Measurements from ENCODE around the gene TUT4.
"Not testable (repeated sequence)": the region's sequence is repeated elsewhere in the genome, so short reads cannot be mapped to it uniquely, and the experiment has no call there.

The TUT4 gene

DNA sequence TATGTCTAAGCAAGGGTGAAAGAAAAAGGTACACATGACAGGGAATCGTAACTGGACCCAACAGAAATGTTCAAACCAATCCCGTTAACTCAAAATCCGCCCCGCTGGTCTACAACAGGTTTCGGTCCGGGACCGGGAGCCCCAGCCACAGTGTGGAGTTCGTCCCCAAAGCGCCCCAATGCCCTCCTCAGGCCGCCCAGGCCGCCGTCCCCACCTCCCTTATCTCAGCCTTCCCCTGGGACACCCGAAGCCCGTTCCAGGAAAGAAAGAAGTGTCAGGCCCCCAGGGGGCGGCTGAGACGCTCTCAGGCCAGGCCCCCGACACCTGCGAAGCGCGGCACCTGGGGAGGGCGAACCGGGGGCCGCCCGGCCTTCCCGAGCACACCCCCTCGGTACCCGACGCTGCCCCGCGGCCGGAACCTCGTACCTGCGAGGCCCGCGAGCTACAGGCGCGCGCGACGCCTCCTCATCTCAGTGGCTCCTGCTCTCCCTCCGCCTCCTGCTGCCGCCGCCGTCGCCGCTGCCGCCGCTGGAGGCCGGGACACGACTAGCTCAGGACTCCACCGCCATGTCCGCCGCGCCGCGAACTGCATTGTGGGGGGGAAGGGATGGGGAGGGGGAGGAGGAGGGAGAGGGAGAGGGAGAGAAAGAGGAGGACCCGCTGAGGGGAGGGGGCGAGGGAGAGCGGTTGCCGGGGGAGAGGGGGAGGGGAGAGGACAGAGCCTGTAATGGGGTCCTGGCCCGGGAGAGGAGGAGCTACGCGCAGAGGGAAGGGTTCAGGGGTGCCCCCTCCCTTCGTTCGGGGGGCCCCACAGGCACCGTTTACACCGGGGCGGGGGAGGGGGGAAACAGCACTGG is at the start of gene TUT4:
TSS of gene TUT4 (minus strand) at position 588 of the 857 bp plus-strand sequence. CDS start 26,812 bp downstream, outside the sequence.
- peak; percentile 56 for DNase-seq (ENCODE audit: low read depth)

GRCh38 chr1:52601991-52602855 is 49.3 kb upstream of the TUT4 start, which contains the start of gene GPX7:
GPX7 (plus strand) TSS chr1:52602371; CDS start chr1:52602410, 39 bp downstream.
- DNase-seq (ENCODE audit: low read depth) = peak; percentile 38

GRCh38 chr1:52601519-52601918 is 48.6 kb upstream of the TUT4 start:
- DNase-seq (ENCODE audit: low read depth) = no peak

DNA sequence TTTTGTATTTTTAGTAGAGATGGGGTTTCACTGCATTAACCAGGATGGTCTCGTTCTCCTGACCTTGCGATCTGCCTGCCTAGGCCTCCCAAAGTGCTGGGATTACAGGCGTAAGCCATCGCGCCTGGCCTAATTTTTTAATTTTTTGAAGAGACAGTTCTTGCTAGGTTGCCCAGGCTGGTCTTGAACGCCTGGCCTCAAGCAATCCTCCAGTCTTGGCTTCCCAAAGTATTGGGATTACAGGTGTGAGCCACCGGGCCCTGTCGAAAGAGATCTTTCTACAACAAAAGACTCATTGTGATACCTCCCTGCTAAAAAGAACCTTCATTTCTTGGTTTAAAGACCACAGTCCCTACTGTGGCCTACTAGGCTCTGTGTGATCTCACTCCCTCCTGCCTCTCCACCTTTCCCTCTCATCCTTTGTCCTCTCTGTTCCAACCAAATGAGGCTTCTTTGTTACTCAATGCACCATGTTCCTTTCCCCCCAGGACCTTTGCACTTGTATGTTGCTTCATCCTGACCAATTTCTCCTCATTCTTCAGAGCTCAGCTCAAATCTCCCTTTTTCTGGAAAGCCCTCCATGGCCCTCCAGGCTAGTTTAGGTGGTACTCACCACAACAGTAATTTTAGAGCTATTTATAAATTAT is 47.8 kb upstream of the TUT4 start:
- DNase-seq (ENCODE audit: low read depth) = no peak

DNA sequence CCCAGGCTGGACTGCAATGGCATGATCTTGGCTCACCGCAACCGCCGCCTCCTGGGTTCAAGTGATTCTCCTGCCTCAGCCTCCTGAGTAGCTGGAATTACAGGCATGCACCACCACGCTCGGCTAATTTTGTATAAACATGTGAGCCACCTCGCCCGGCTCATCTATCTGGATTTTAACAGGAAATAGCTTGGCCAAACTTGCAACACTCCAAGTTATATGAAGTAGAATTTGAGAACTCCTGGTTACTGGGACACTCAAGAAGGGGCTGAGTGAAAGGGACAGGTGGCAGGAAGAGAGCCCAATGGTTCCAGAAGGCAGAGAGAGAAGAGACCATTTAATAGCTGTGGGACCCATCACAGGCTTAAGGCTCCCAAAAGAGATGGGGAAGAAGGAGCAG is 46.3 kb upstream of the TUT4 start:
- no peak for DNase-seq (ENCODE audit: low read depth)

- no peak for DNase-seq (ENCODE audit: low read depth)
Measured at GRCh38 chr1:52598729-52599128, 45.8 kb upstream of the TUT4 start.

DNA sequence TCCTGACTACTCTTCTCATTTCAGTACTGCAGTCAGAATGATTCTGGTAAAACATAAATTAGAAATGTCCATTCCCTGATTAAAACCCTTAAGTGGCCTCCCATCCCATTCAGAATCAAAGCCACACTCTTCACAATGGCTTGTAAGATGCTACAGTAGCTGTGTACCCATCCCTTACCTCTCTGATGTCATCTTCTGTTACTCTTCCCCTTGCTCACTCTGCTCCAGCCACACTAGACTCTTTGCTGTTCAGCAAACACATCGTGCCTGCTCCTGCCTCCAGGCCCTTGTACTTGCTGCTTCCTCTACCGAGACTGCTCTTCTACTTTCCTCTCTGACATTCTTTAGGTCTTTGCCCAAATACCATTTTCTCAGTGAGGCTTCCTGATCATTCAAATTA is 45.0 kb upstream of the TUT4 start:
- DNase-seq (ENCODE audit: low read depth) = no peak

GRCh38 chr1:52595061-52595460 is 42.2 kb upstream of the TUT4 start:
- no peak for DNase-seq (ENCODE audit: low read depth)

DNA sequence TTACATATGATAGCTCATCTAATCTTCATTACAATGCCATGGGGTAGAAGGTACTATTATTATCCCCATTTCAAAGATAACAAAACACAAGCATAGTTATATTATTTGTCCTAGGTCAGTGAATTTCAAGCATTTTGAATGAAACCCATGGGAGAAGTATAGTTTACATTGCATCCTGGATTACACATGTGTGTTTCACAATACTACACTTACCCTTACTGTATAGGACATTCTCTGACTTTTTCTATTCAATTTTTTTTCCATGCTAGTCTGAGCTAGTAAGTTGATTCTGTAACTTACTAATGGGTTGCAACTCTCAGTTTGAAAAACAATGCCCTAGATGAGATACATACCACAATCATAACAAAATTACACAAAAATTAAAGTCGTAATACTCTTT is 40.6 kb upstream of the TUT4 start:
- no peak for DNase-seq (ENCODE audit: low read depth)

DNA sequence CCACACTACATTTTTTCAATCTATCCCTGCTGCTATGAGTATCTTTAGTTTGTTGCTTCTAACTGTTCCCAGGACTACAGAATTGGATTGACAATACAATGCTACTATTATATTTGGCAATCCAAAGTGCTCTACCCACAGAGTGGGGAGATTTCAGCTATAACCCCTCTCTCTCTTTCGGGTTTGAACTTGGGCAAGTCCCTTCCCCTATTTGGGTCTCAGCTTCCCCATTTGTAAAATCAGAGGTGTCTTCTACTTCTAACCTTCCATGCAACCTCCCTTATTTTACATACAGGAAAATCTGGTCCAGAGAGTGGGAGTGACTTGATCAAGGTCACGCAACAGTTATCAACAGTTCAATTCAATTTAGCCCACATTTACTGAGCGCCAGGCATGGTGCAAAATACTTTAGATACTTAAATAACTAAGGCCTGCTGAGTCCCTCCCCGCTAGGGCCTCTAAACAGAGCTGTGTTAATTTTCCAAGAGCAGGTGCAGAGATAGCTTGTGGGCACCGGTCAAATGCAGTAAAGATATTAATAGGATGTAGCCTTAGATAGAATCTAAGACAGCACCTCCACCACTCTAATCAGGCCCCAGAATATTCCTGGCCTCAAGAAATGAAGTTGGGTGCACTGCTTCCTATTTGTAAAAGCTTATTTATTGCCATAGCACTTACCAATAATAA is 39.9 kb upstream of the TUT4 start:
- DNase-seq (ENCODE audit: low read depth) = no peak

- no peak for DNase-seq (ENCODE audit: low read depth)
Measured at GRCh38 chr1:52590266-52590665, 37.4 kb upstream of the TUT4 start.

DNA sequence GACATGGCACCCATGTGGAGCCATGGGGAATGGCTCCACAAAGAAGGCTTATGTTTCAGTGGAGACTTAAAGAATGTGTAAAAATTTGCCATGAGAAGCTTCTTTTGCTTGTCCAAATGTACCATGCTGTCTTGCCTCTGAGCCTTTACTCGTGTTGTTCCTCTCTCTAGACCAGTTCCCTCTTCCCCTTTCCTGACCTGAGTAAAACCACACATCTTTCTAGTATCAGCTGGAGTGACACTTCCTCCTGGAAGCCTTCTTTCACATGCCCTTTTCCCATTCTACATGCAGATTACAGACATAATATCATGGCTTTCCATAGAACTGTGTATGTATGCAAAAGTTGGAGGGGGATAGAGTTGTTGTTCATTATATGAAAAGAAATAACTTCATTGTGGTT is 35.6 kb upstream of the TUT4 start:
- DNase-seq (ENCODE audit: low read depth) = no peak

DNA sequence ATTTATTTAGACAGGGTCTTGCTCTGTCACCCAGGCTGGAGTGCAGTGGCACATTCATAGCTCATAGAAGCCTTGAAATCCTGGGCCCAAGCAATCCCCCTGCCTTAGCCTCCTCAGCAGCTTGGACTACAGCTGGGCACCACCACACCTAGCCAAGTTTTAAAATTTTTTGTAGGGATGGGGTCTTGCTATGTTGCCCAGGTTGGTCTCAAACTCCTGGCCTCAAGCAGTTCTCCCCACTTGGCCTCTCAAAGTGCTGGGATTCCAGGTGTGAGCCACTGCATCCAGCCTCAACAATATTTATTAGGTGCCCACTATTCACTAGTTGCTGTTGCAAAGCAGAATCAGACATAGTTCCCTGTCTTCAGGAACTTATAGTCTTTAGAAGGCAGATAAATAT is 35.1 kb upstream of the TUT4 start:
- DNase-seq (ENCODE audit: low read depth) = no peak

- no peak for DNase-seq (ENCODE audit: low read depth)
Measured at GRCh38 chr1:52585474-52585873, 32.6 kb upstream of the TUT4 start.

- no peak for DNase-seq (ENCODE audit: low read depth)
Measured at GRCh38 chr1:52582116-52582696, 29.3 kb upstream of the TUT4 start.

GRCh38 chr1:52580283-52580682 is 27.4 kb upstream of the TUT4 start:
- no peak for DNase-seq (ENCODE audit: low read depth)

- no peak for DNase-seq (ENCODE audit: low read depth)
Measured at GRCh38 chr1:52579415-52579814, 26.5 kb upstream of the TUT4 start.

DNA sequence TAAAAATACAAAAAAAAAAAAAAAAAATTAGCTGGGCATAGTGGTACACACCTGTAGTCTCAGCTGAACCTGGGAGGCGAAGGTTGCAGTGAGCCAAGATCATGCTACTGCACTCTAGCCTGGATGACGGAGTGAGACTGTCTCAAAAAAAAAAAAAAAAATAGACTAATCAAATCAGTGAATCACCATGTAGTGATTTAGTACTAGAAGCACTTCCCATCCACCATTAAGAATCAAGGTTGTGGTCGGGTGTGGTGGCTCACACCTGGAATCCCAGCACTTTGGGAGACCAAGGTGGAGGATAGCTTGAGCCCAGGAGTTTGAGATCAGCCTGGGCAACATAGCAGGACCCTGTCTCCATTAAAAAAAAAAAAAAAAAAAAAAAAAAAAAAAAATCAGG is 25.2 kb upstream of the TUT4 start:
- not testable (repeated sequence) for DNase-seq (ENCODE audit: low read depth)

DNA sequence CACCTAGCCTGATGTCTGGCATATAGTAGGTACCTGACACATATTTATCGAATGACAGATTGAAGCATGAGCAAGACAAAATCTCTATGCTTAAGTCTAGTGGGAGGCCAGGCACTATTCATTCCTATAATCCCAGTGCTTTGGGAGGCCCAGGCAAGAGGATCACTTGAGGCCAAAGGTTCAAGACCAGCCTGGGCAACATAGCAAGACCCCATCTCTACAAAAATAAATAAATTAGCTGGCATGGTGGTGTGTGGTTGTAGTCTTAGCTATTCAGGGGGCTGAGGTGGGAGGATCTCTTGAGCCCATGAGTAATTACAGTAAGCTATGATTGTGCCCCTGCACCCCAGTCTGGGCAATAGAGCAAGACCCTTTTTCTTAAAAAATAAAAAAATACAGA is 23.2 kb upstream of the TUT4 start:
- DNase-seq (ENCODE audit: low read depth) = no peak

DNA sequence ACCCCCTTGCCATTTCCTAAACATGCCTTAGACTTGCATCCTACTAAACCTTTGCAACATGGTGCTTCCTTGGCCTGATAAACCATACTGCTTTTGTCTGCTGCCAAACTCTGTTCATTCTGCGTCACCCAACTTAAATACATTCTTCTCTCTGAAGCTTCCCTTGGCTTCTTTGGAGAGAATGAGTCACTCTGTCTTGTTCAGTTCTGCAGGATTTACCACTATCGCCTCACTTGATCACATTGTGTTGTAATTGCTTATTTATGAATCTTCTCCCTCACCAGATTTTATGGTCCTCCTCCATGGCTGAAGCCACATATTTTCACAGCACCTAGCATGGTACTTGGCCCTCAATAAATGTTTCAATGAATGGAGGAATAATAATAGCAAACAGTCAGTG is 21.7 kb upstream of the TUT4 start:
- DNase-seq (ENCODE audit: low read depth) = no peak

DNA sequence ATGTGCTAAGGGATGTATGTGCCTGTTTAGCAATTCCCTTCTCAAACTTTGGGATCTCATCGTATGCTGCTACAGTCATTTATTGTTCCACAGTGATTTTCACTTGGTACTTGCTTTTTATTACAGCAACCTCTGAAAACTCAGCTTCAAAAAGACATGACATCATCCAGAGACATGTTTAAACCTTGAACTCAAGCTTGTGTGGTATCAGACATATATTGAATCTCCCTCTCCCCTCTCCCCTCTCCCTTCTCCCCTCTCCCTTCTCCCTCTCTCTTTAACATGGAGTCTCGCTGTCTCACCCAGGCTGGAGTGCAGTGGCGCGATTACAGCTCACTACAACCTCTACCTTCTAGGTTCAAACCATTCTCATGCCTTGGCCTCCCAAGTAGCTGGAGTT is 19.5 kb upstream of the TUT4 start:
- no peak for DNase-seq (ENCODE audit: low read depth)

GRCh38 chr1:52571783-52572182 is 18.9 kb upstream of the TUT4 start:
- no peak for DNase-seq (ENCODE audit: low read depth)
